NB4 (cell line): ENCODE results near the gene ZNF407.

ENCODE experiments used
- MYC ChIP-seq: IDR thresholded peaks from 2 replicates; pipeline ENCODE4 v1.6.1; 2011; ENCODE audit warnings: low read depth, low read length
- POLR2A ChIP-seq: IDR thresholded peaks from 2 replicates; pipeline ENCODE4 v1.6.1; 2011; ENCODE audit warnings: mild to moderate bottlenecking; ENCODE audit not compliant: insufficient read length; ENCODE audit errors: extremely low read depth
- TF ChIP-seq, protein P1 (sequence below): IDR thresholded peaks from 2 replicates; pipeline ENCODE4 v1.6.1; 2011; ENCODE audit warnings: low read depth, low read length
- TF ChIP-seq, protein P2 (sequence below): IDR thresholded peaks from one replicate; pipeline ENCODE4 v1.5.1; 2012; ENCODE audit warnings: low read depth, low read length

DNA sequence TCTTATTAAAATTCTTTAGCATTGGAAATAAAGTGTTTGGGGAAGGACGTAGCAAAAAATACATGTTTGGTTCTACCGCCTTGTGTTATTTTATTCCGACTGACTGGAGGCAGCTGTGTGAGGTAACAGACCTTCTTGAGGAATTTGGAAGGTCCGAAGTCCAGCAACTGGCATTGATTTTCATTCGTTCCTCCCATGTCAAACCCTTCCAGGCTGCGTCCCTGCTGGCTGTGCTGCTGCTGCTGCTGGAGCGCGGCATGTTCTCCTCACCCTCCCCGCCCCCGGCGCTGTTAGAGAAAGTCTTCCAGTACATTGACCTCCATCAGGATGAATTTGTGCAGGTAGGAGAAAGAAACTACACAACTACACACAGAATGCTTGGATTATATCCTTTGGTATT lies 41.5 kb upstream of the ZNF407 start:
- TF ChIP-seq, protein P1, sequence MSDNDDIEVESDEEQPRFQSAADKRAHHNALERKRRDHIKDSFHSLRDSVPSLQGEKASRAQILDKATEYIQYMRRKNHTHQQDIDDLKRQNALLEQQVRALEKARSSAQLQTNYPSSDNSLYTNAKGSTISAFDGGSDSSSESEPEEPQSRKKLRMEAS = no peak
- TF ChIP-seq, protein P2, sequence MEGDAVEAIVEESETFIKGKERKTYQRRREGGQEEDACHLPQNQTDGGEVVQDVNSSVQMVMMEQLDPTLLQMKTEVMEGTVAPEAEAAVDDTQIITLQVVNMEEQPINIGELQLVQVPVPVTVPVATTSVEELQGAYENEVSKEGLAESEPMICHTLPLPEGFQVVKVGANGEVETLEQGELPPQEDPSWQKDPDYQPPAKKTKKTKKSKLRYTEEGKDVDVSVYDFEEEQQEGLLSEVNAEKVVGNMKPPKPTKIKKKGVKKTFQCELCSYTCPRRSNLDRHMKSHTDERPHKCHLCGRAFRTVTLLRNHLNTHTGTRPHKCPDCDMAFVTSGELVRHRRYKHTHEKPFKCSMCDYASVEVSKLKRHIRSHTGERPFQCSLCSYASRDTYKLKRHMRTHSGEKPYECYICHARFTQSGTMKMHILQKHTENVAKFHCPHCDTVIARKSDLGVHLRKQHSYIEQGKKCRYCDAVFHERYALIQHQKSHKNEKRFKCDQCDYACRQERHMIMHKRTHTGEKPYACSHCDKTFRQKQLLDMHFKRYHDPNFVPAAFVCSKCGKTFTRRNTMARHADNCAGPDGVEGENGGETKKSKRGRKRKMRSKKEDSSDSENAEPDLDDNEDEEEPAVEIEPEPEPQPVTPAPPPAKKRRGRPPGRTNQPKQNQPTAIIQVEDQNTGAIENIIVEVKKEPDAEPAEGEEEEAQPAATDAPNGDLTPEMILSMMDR = no peak
- no peak for TF ChIP-seq MYC
- TF ChIP-seq POLR2A = no peak
